Activated naive CD4-positive, alpha-beta T cell treated with anti-CD3 and anti-CD28 coated beads, Interleukin-2, amount 50 U/mL, for 16 hours (primary cell): ENCODE measurements around the gene MPHOSPH9.
"Not testable (repeated sequence)": the region's sequence is repeated elsewhere in the genome, so short reads cannot be mapped to it uniquely, and the experiment has no call there.

Experiments
- DNase-seq: peaks from one replicate; pipeline ENCODE4 v3.0.0-alpha.2; 2020

MPHOSPH9 gene

GRCh38 chr12:123206794-123207193, 26.1 kb downstream of the MPHOSPH9 start:
- not testable (repeated sequence) for DNase-seq

- DNase-seq = peak; percentile 17
These were observed 32.5 kb downstream of the MPHOSPH9 start for GRCh38 chr12:123200414-123200813.

GRCh38 chr12:123199936-123200335, 33.0 kb downstream of the MPHOSPH9 start:
- no peak for DNase-seq

- DNase-seq = no peak
These were observed 45.3 kb downstream of the MPHOSPH9 start for GRCh38 chr12:123187637-123188036.

GRCh38 chr12:123180171-123180570, 52.8 kb downstream of the MPHOSPH9 start:
- DNase-seq = no peak

GRCh38 chr12:123171967-123172366, 61.0 kb downstream of the MPHOSPH9 start:
- no peak for DNase-seq

GRCh38 chr12:123167329-123167728, 65.6 kb downstream of the MPHOSPH9 start:
- no peak for DNase-seq

- no peak for DNase-seq
These were observed 67.4 kb downstream of the MPHOSPH9 start for GRCh38 chr12:123165537-123165936.

GRCh38 chr12:123164710-123165261, 68.2 kb downstream of the MPHOSPH9 start:
- no peak for DNase-seq

- no peak for DNase-seq
These were observed 68.7 kb downstream of the MPHOSPH9 start for GRCh38 chr12:123164222-123164621.

GRCh38 chr12:123163227-123163626, 69.7 kb downstream of the MPHOSPH9 start:
- no peak for DNase-seq

- DNase-seq = no peak
These were observed 72.0 kb downstream of the MPHOSPH9 start for GRCh38 chr12:123160801-123161487.

GRCh38 chr12:123153906-123154305, 79.0 kb downstream of the MPHOSPH9 start:
- no peak for DNase-seq

GRCh38 chr12:123152833-123153232, 80.1 kb downstream of the MPHOSPH9 start:
- no peak for DNase-seq

DNA sequence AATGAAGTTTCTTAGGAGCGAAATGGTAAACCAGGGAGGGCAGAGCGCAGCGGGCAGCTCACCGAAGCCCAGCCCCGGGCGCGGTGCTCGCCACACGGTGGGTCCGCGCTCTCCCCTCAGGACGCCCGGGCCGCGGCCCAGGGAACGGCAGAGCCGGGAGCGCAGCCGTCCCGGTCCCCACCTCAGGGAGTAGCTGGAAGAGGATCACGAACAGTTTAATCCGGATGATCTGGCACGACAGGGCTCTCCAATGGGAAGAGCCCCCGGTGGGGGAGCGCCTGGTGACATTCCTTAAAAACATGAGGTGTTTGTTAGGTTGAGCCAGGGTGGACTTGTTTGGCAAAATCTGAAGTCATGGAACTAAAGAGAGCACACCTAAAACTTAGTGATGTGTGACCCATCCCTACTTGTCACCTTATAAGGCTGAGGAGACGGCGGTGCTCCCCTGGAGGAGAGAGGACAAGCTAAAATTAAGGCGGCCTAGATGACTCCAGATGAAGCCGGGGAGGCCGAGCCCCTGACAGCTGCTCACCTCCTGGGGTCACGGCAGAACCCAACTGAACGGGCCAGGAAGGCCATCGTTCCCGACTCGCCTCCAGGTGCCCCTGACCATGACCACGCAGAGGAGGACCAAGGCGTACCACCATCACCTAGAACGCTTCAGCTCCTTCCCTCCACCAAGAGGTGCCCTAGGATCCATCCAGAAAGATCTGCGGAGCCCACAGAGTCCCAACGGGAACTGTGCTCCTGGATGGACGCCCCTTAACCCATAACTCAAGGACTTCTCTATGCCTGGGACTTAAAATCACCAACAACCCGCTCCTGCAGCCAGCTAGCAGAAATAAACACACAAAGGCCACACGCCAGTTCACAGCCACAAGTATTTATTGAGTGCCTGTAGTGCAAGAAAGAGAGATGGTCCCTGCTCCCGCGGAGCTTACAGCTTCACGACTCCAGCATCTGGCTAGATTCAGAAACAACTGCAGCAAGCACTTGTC, 81.2 kb downstream of the MPHOSPH9 start:
- DNase-seq = no peak

GRCh38 chr12:123150744-123151456, 82.0 kb downstream of the MPHOSPH9 start, which contains the start of gene PITPNM2:
Gene PITPNM2 (minus strand): TSS chr12:123151090. CDS start chr12:123034590, 116,500 bp downstream.
- DNase-seq = peak; percentile 72

- peak; percentile 33 for DNase-seq
These were observed 82.6 kb downstream of the MPHOSPH9 start for GRCh38 chr12:123150275-123150743.

- DNase-seq = no peak
These were observed 83.3 kb downstream of the MPHOSPH9 start for GRCh38 chr12:123149501-123150274.

GRCh38 chr12:123149088-123149487, 83.9 kb downstream of the MPHOSPH9 start:
- DNase-seq = no peak

GRCh38 chr12:123148655-123149054, 84.3 kb downstream of the MPHOSPH9 start:
- DNase-seq = no peak

- DNase-seq = no peak
These were observed 84.7 kb downstream of the MPHOSPH9 start for GRCh38 chr12:123148223-123148622.

- no peak for DNase-seq
These were observed 87.7 kb downstream of the MPHOSPH9 start for GRCh38 chr12:123145211-123145610.
